ENCODE measurements around the gene WDR91. TPM values are rescaled to one million over a fixed set of nuclear protein-coding genes. Genes with fewer than 3 reads are reported as not detected.

The WDR91 gene
- total RNA-seq, 1 donor from 2014 or later: 23.1 TPM

DNA sequence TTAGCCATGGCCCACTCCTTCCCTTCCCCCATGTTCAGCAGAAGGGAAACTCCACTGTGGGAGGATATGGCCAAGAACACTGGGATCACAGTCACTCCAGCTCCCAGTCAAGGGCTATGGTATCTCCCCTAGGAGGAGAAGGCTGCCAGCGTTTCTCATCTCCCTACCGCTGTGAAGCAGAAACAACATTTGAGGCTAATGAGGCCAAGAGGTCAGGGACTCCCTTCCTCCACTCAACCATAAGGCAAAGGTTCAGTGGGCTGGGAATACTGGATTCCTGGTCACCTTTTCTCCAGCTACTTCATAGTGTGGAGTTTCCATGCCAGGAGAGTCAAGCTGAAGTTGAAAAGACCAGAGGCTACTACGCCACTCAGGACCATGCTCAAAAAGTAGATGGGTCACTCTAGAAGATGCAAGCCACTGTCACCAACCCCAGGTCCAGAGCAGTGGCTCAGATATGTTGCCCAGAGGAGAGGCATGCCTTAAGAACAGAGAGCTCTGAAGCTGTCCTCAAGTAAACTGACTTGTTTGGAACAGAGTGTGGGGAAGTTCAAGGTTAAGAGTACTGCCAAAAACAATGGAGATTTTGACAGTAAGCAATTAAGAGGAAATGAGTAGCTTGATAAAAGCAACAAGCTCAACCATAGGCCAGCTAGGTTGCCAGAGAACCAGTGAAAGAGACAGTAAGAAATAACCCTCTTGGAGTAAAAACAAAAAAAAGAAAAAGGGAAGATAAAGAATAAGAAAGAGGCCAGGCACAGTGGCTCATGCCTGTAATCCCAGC is 67.2 kb downstream of the WDR91 start:
- Mint-ChIP-seq H3K27ac (no peak overlapping the region), H3K9me3 (ENCODE audit: low read depth) (peaks cover 11% of the 10 kb centered on the region), H3K4me3 (ENCODE audit: low read depth) (no peak overlapping the region), H3K36me3 (ENCODE audit: insufficient read depth) (no peaks in the 10 kb centered on the region), H3K27me3 (no peaks in the 10 kb centered on the region), H3K4me1 (ENCODE audit: low read depth) (peaks cover 8% of the 10 kb centered on the region)
- no peak for DNase-seq (ENCODE audit: low spot score, unreplicated experiment)
- TF ChIP-seq, protein P1, sequence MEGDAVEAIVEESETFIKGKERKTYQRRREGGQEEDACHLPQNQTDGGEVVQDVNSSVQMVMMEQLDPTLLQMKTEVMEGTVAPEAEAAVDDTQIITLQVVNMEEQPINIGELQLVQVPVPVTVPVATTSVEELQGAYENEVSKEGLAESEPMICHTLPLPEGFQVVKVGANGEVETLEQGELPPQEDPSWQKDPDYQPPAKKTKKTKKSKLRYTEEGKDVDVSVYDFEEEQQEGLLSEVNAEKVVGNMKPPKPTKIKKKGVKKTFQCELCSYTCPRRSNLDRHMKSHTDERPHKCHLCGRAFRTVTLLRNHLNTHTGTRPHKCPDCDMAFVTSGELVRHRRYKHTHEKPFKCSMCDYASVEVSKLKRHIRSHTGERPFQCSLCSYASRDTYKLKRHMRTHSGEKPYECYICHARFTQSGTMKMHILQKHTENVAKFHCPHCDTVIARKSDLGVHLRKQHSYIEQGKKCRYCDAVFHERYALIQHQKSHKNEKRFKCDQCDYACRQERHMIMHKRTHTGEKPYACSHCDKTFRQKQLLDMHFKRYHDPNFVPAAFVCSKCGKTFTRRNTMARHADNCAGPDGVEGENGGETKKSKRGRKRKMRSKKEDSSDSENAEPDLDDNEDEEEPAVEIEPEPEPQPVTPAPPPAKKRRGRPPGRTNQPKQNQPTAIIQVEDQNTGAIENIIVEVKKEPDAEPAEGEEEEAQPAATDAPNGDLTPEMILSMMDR (IDR thresholded peaks at IDR 0.05; ENCODE audit: unreplicated experiment): no peak

Small RNA genes lying within 50 kb of the gene (microRNA-seq; reads per million reads assigned to microRNA genes)
- not detected for gene MIR6509 (ENCODE audit: borderline number of aligned reads, unreplicated experiment)

Other genes starting within 250 kb of the WDR91 start
- gene AGBL3, start 225.0 kb downstream of the WDR91 start, total RNA-seq: 7.7 and 8.8 TPM in 2 replicates
- gene TMEM140, start 63.5 kb downstream of the WDR91 start, total RNA-seq: 0.14 TPM in 1 of 2 replicates, not detected in the other
- 73.8 and 76.1 TPM in 2 replicates for gene CYREN, start 40.8 kb downstream of the WDR91 start, total RNA-seq
- gene STRA8, start 22.3 kb upstream of the WDR91 start, total RNA-seq: not detected in 2 replicates